ENCODE results near the gene TMA7. TPM values are rescaled to one million over a fixed set of nuclear protein-coding genes. Genes with fewer than 3 reads are reported as not detected.

Gene TMA7
- polyA plus RNA-seq, 1 donor from 2014 or later: 1,747 TPM

- Histone ChIP-seq H3K9ac (ENCODE audit: low read length) (peak overlapping the region; percentile 27), H3K4me2 (ENCODE audit: low read length) (no peak overlapping the region), H2AFZ (ENCODE audit: low read depth, low read length) (no peak overlapping the region)
Observed at GRCh38 chr3:48435774-48436476, 4.1 kb upstream of the TMA7 start.

GRCh38 chr3:48436477-48436787 lies 3.6 kb upstream of the TMA7 start:
- peaks cover 14% of the 10 kb centered on the region for H3K79me2 ChIP-seq (replicated peaks; ENCODE audit: insufficient read depth, low read length)
- no peaks in the 10 kb centered on the region for H3F3A ChIP-seq (ENCODE audit: insufficient read depth, low read length, poor library complexity, severe bottlenecking)
- H3K9me2 ChIP-seq (ENCODE audit: insufficient read depth, low read length): no peaks in the 10 kb centered on the region
- H3K36me3 ChIP-seq (ENCODE audit: insufficient read depth, low read length): no peaks in the 10 kb centered on the region
- no peak overlapping the region for H3K4me2 ChIP-seq (ENCODE audit: low read length)
- no peaks in the 10 kb centered on the region for H3K27me3 ChIP-seq (ENCODE audit: insufficient read depth, low read depth, low read length)
- no peak overlapping the region for H2AFZ ChIP-seq (ENCODE audit: low read depth, low read length)
- no peaks in the 10 kb centered on the region for H4K20me1 ChIP-seq (ENCODE audit: insufficient read depth)
- H3K27ac ChIP-seq (ENCODE audit: low read length): no peak overlapping the region
- no peak overlapping the region for H3K4me3 ChIP-seq (ENCODE audit: low read length)
- no peaks in the 10 kb centered on the region for H3K9me3 ChIP-seq (ENCODE audit: low read length)
- H3K9ac ChIP-seq (ENCODE audit: low read length): peak overlapping the region; percentile 27
- TF ChIP-seq SMC3 (conservative IDR thresholded peaks at IDR 0.05; ENCODE audit: poor library complexity) (no peak), POLR2AphosphoS5 (IDR thresholded peaks at IDR 0.05) (no peak), REST (IDR thresholded peaks at IDR 0.05; ENCODE audit: borderline replicate concordance) (no peak), EP300 (conservative IDR thresholded peaks at IDR 0.05; ENCODE audit: poor library complexity, severe bottlenecking) (no peak), TAF1 (IDR thresholded peaks at IDR 0.05; ENCODE audit: low read depth) (no peak), MXI1 (conservative IDR thresholded peaks at IDR 0.05; ENCODE audit: poor library complexity, severe bottlenecking) (no peak), RAD21 (conservative IDR thresholded peaks at IDR 0.05) (no peak)

More at GRCh38 chr3:48435774-48436476, 4.1 kb upstream of the TMA7 start:
- no peaks in the 10 kb centered on the region for H3K27me3 ChIP-seq (ENCODE audit: insufficient read depth, low read depth, low read length)
- H3K79me2 ChIP-seq (replicated peaks; ENCODE audit: insufficient read depth, low read length): peaks cover 10% of the 10 kb centered on the region
- no peaks in the 10 kb centered on the region for H3F3A ChIP-seq (ENCODE audit: insufficient read depth, low read length, poor library complexity, severe bottlenecking)
- no peak overlapping the region for H3K4me3 ChIP-seq (ENCODE audit: low read length)
- H3K27ac ChIP-seq (ENCODE audit: low read length): no peak overlapping the region
- H3K36me3 ChIP-seq (ENCODE audit: insufficient read depth, low read length): no peaks in the 10 kb centered on the region
- TF ChIP-seq REST (IDR thresholded peaks at IDR 0.05; ENCODE audit: borderline replicate concordance): no peak
- TF ChIP-seq RAD21 (conservative IDR thresholded peaks at IDR 0.05): peak; percentile 98
- peak; percentile 100 for TF ChIP-seq CTCF (IDR thresholded peaks at IDR 0.05; ENCODE audit: poor library complexity, severe bottlenecking)
- peak; percentile 100 for TF ChIP-seq SMC3 (conservative IDR thresholded peaks at IDR 0.05; ENCODE audit: poor library complexity)
- TF ChIP-seq MXI1 (conservative IDR thresholded peaks at IDR 0.05; ENCODE audit: poor library complexity, severe bottlenecking): peak; percentile 41
- no peak for TF ChIP-seq EP300 (conservative IDR thresholded peaks at IDR 0.05; ENCODE audit: poor library complexity, severe bottlenecking)
- no peaks in the 10 kb centered on the region for H3K9me2 ChIP-seq (ENCODE audit: insufficient read depth, low read length)
- H4K20me1 ChIP-seq (ENCODE audit: insufficient read depth): no peaks in the 10 kb centered on the region
- H3K9me3 ChIP-seq (ENCODE audit: low read length): no peaks in the 10 kb centered on the region

Measured in neural cell (in vitro differentiated cells).